ENCODE data around the gene TTC3.

DNA sequence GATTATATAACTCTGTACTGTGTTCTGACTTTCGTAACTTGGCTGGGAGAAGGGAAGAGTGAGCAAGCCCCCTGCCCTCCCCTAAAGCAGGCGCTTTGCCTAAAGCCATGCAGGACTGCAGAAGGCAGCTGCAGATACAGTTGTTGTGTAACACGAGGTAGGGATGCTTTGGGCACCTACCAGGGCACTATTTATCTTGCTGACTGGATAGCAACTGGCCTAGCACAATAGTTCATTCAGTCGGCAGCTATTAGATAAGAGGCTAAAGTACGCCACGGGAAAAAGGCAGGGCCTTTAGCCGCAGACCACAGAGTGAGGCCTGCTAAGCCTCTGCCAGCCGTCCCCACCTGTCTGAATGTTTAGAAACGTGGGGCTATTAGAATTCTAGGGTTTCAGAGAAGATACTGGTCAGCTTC, 80.9 kb downstream of the TTC3 start:
- TF ChIP-seq, protein P1, sequence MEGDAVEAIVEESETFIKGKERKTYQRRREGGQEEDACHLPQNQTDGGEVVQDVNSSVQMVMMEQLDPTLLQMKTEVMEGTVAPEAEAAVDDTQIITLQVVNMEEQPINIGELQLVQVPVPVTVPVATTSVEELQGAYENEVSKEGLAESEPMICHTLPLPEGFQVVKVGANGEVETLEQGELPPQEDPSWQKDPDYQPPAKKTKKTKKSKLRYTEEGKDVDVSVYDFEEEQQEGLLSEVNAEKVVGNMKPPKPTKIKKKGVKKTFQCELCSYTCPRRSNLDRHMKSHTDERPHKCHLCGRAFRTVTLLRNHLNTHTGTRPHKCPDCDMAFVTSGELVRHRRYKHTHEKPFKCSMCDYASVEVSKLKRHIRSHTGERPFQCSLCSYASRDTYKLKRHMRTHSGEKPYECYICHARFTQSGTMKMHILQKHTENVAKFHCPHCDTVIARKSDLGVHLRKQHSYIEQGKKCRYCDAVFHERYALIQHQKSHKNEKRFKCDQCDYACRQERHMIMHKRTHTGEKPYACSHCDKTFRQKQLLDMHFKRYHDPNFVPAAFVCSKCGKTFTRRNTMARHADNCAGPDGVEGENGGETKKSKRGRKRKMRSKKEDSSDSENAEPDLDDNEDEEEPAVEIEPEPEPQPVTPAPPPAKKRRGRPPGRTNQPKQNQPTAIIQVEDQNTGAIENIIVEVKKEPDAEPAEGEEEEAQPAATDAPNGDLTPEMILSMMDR (IDR thresholded peaks at IDR 0.05; ENCODE audit: poor library complexity) = no peak
- no peak for TF ChIP-seq EZH2 (IDR thresholded peaks at IDR 0.05; ENCODE audit: borderline replicate concordance)
